Endothelial cell (in vitro differentiated cells): ENCODE data around the gene ARHGAP18. TPM values are rescaled to one million over a fixed set of nuclear protein-coding genes. Genes with fewer than 3 reads are reported as not detected.

Experiments
- DNase-seq: peaks from one replicate; pipeline ENCODE4 v3.0.0; 2021; ENCODE audit warnings: low spot score
- H3K27ac Mint-ChIP-seq: one replicate; pipeline ENCODE4 v1.8.0; 2021; ENCODE audit warnings: mixed read lengths, inconsistent platforms; ENCODE audit not compliant: unreplicated experiment
- H3K27me3 Mint-ChIP-seq: one replicate; pipeline ENCODE4 v1.8.0; 2021; ENCODE audit warnings: mild to moderate bottlenecking, moderate library complexity, mixed read lengths, inconsistent platforms; ENCODE audit not compliant: unreplicated experiment
- H3K36me3 Mint-ChIP-seq: one replicate; pipeline ENCODE4 v1.8.0; 2021; ENCODE audit warnings: mild to moderate bottlenecking, low read depth, mixed read lengths, inconsistent platforms; ENCODE audit not compliant: unreplicated experiment
- H3K4me1 Mint-ChIP-seq: one replicate; pipeline ENCODE4 v1.8.0; 2021; ENCODE audit warnings: mild to moderate bottlenecking, mixed read lengths, inconsistent platforms; ENCODE audit not compliant: unreplicated experiment
- H3K4me3 Mint-ChIP-seq: one replicate; pipeline ENCODE4 v1.8.0; 2021; ENCODE audit warnings: mild to moderate bottlenecking, mixed read lengths, inconsistent platforms; ENCODE audit not compliant: unreplicated experiment
- H3K9me3 Mint-ChIP-seq: one replicate; pipeline ENCODE4 v1.8.0; 2021; ENCODE audit warnings: mixed read lengths, inconsistent platforms; ENCODE audit not compliant: unreplicated experiment
- total RNA-seq: library from RNA; stranded (reverse); fragmentation: NEBNext Ultra II Directional; extraction: Animal tissue kit (Norgen Biotek cat#: 25700); gene quantifications from one replicate; pipeline ENCODE4 v1.2.1, GENCODE V29; 2021; ENCODE audit not compliant: unreplicated experiment
- TF ChIP-seq, protein P1 (sequence below): fragments of 200-600 bp; sonication (generic); IDR thresholded peaks from one replicate; pipeline ENCODE4 v1.5.0; 2021; ENCODE audit warnings: antibody characterized with exemption; ENCODE audit not compliant: unreplicated experiment

The ARHGAP18 gene
- total RNA-seq, 1 donor from 2014 or later, result 102 TPM

- TF ChIP-seq, protein P1, sequence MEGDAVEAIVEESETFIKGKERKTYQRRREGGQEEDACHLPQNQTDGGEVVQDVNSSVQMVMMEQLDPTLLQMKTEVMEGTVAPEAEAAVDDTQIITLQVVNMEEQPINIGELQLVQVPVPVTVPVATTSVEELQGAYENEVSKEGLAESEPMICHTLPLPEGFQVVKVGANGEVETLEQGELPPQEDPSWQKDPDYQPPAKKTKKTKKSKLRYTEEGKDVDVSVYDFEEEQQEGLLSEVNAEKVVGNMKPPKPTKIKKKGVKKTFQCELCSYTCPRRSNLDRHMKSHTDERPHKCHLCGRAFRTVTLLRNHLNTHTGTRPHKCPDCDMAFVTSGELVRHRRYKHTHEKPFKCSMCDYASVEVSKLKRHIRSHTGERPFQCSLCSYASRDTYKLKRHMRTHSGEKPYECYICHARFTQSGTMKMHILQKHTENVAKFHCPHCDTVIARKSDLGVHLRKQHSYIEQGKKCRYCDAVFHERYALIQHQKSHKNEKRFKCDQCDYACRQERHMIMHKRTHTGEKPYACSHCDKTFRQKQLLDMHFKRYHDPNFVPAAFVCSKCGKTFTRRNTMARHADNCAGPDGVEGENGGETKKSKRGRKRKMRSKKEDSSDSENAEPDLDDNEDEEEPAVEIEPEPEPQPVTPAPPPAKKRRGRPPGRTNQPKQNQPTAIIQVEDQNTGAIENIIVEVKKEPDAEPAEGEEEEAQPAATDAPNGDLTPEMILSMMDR, result no peak
- peaks cover 2% of the 10 kb centered on the region for H3K27me3 Mint-ChIP-seq
- no peak overlapping the region for H3K27ac Mint-ChIP-seq
- no peak for DNase-seq
- H3K4me3 Mint-ChIP-seq, result no peak overlapping the region
- H3K4me1 Mint-ChIP-seq, result no peaks in the 10 kb centered on the region
- peaks cover 41% of the 10 kb centered on the region for H3K36me3 Mint-ChIP-seq
- no peaks in the 10 kb centered on the region for H3K9me3 Mint-ChIP-seq
Observed at GRCh38 chr6:129536271-129536670, 173.7 kb downstream of the ARHGAP18 start.

DNA sequence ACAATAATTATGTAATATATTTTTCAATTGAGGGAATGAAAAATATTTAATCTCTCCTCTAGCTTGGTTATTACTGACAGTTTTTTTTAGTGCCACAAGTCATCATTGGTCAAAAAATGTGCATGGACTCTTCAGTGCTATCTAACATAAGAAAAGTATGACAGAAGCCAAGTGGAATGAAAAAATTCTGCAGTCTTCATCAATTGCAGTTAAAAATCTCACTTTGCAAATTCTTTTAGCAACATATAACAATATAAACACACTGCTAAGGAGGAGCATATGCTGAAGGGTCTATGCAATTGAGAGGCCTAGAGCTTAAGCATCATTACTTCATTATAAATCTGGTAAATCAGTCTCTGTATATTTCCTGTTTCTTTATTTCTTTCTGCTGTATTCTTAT is 175.1 kb downstream of the ARHGAP18 start:
- no peak for DNase-seq
- peaks cover 50% of the 10 kb centered on the region for H3K36me3 Mint-ChIP-seq
- TF ChIP-seq, protein P1, result no peak
- no peaks in the 10 kb centered on the region for H3K9me3 Mint-ChIP-seq
- no peak overlapping the region for H3K27ac Mint-ChIP-seq
- H3K4me3 Mint-ChIP-seq, result no peak overlapping the region
- no peaks in the 10 kb centered on the region for H3K4me1 Mint-ChIP-seq
- H3K27me3 Mint-ChIP-seq, result peaks cover 2% of the 10 kb centered on the region

Other genes starting within 250 kb of the ARHGAP18 start
- not detected for gene TMEM244, start 151.1 kb upstream of the ARHGAP18 start, total RNA-seq